Effector memory CD4-positive, alpha-beta T cell (primary cell): ENCODE measurements around the gene MYH10.

ENCODE experiments used
- DNase-seq, 3 donors: peaks; one replicate each; pipeline ENCODE4 v3.0.0-alpha.2; 2020
- H3K27ac ChIP-seq: 2 replicates; pipeline ENCODE4 v1.7.0; 2013; ENCODE audit warnings: mild to moderate bottlenecking, low read length, moderate library complexity; ENCODE audit not compliant: insufficient read depth, poor library complexity, severe bottlenecking
- H3K27me3 ChIP-seq: replicated peaks from 2 replicates; pipeline ENCODE4 v1.7.0; 2013; ENCODE audit warnings: mild to moderate bottlenecking, low read length; ENCODE audit not compliant: insufficient read depth, control insufficient read depth, poor library complexity, severe bottlenecking
- H3K36me3 ChIP-seq: 2 replicates; pipeline ENCODE4 v1.7.0; 2013; ENCODE audit warnings: mild to moderate bottlenecking, low read length, moderate library complexity; ENCODE audit not compliant: control insufficient read depth, insufficient read depth
- H3K4me1 ChIP-seq: 2 replicates; pipeline ENCODE4 v1.7.0; 2013; ENCODE audit warnings: low read length, mild to moderate bottlenecking; ENCODE audit not compliant: control insufficient read depth, insufficient read depth, poor library complexity, severe bottlenecking
- H3K4me3 ChIP-seq: 2 replicates; pipeline ENCODE4 v1.7.0; 2013; ENCODE audit warnings: low read length, low read depth, mild to moderate bottlenecking; ENCODE audit not compliant: insufficient read depth, poor library complexity, severe bottlenecking
- H3K9me3 ChIP-seq: 2 replicates; pipeline ENCODE4 v1.7.0; 2013; ENCODE audit warnings: mild to moderate bottlenecking, low read length, moderate library complexity; ENCODE audit not compliant: control insufficient read depth

Gene MYH10

GRCh38 chr17:8448310-8448709 lies 182.2 kb downstream of the MYH10 start:
- Histone ChIP-seq H3K4me1 (no peaks in the 10 kb centered on the region), H3K27me3 (no peaks in the 10 kb centered on the region), H3K9me3 (no peaks in the 10 kb centered on the region), H3K27ac (no peak overlapping the region), H3K36me3 (peaks cover 66% of the 10 kb centered on the region), H3K4me3 (no peak overlapping the region)
- DNase-seq = no peak

DNA sequence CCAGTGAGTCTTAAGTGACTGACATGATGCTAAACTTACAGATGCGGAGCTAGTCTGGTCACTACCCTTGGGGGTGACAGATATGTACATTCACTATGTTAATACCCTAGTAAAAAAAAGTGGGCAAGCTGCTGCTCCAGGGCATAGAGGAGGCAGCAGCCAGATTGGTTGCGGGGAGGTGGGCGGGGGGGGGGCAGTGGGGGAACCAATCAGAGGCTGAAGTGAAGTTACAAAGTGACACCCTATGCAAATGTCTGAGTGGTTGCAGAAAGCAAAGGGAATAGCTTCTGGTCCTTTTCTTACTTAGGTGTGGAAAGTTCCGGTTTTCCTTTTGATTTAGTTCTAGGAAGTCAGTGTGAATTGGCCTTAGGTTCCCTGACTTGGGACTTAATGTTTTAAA lies 182.7 kb downstream of the MYH10 start:
- no peaks in the 10 kb centered on the region for H3K27me3 ChIP-seq
- DNase-seq = no peak
- H3K9me3 ChIP-seq = no peaks in the 10 kb centered on the region
- no peak overlapping the region for H3K27ac ChIP-seq
- H3K36me3 ChIP-seq = peaks cover 66% of the 10 kb centered on the region
- no peak overlapping the region for H3K4me3 ChIP-seq
- H3K4me1 ChIP-seq = no peaks in the 10 kb centered on the region

DNA sequence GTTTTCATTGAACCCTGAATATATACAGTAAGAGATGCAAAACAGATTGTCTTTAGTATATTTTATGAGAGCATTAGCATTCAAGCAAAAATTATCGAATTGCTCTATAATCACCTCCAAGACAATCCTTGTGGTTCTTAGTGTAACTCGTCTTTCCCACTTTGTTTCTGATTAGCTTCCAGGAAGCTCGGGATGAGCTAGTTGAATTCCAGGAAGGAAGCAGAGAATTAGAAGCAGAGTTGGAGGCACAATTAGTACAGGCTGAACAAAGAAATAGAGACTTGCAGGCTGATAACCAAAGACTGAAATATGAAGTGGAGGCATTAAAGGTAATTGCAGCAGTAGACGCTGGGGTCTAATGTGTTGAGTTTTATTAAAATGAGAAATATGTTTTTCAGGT lies 185.0 kb downstream of the MYH10 start:
- Histone ChIP-seq H3K9me3 (no peaks in the 10 kb centered on the region), H3K27me3 (no peaks in the 10 kb centered on the region), H3K36me3 (peaks cover 48% of the 10 kb centered on the region), H3K4me1 (peaks cover 6% of the 10 kb centered on the region), H3K4me3 (no peak overlapping the region), H3K27ac (no peak overlapping the region)
- no peak for DNase-seq

DNA sequence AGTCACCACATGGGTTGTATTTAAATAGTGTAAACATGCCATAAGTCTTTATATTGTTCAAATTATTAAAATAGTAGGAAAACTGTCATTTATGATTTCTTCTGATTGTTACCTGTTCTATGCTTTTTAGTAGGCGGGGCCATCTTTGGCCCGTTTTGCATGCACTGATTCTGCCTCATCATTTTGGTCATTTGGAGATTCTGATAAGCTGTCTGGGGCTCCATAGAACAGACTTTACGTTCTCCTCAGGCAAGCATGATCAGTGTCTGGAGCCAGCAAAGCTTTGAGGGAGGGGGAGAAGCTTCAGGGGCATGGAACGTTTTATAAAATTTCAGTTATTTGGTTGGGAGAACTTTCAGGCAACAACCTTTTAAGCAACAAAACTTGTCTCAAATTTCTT lies 186.0 kb downstream of the MYH10 start:
- Histone ChIP-seq H3K9me3 (no peaks in the 10 kb centered on the region), H3K4me3 (no peak overlapping the region), H3K36me3 (peaks cover 48% of the 10 kb centered on the region), H3K27ac (no peak overlapping the region), H3K4me1 (peaks cover 6% of the 10 kb centered on the region), H3K27me3 (no peaks in the 10 kb centered on the region)
- no peak for DNase-seq

GRCh38 chr17:8443756-8444155 lies 186.8 kb downstream of the MYH10 start:
- DNase-seq = no peak
- no peak overlapping the region for H3K27ac ChIP-seq
- H3K4me3 ChIP-seq = no peak overlapping the region
- H3K9me3 ChIP-seq = no peaks in the 10 kb centered on the region
- peaks cover 6% of the 10 kb centered on the region for H3K4me1 ChIP-seq
- no peaks in the 10 kb centered on the region for H3K27me3 ChIP-seq
- peaks cover 47% of the 10 kb centered on the region for H3K36me3 ChIP-seq

GRCh38 chr17:8442310-8442709 lies 188.2 kb downstream of the MYH10 start:
- Histone ChIP-seq H3K27me3 (no peaks in the 10 kb centered on the region), H3K36me3 (peaks cover 39% of the 10 kb centered on the region), H3K4me3 (no peak overlapping the region), H3K9me3 (no peaks in the 10 kb centered on the region), H3K27ac (no peak overlapping the region), H3K4me1 (peaks cover 10% of the 10 kb centered on the region)
- no peak for DNase-seq

GRCh38 chr17:8441690-8442089 lies 188.8 kb downstream of the MYH10 start:
- H3K27me3 ChIP-seq = no peaks in the 10 kb centered on the region
- H3K4me1 ChIP-seq = peaks cover 14% of the 10 kb centered on the region
- DNase-seq = no peak
- H3K27ac ChIP-seq = no peak overlapping the region
- peaks cover 33% of the 10 kb centered on the region for H3K36me3 ChIP-seq
- H3K9me3 ChIP-seq = no peaks in the 10 kb centered on the region
- no peak overlapping the region for H3K4me3 ChIP-seq

DNA sequence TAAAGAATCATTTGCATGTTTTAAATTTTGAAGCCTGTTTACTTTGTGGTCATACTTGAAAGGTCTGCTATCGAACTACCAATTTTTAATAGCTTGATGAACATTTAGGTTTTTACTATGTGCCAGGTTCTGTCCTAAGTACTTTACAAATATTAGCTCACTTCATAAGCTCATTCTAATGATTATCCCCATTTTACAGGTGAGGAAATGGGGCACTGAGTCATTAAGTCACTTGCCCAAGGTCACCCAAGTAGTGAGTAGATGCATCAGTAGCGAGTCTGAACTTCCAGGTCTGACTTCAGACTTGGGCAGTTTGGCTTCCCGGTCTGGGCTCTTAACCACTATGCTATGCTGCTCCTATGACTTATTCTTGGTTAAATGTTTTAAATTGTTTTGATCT lies 190.8 kb downstream of the MYH10 start:
- peaks cover 17% of the 10 kb centered on the region for H3K36me3 ChIP-seq
- H3K4me1 ChIP-seq = peaks cover 19% of the 10 kb centered on the region
- no peaks in the 10 kb centered on the region for H3K9me3 ChIP-seq
- H3K27ac ChIP-seq = no peak overlapping the region
- no peaks in the 10 kb centered on the region for H3K27me3 ChIP-seq
- no peak overlapping the region for H3K4me3 ChIP-seq
- no peak for DNase-seq

DNA sequence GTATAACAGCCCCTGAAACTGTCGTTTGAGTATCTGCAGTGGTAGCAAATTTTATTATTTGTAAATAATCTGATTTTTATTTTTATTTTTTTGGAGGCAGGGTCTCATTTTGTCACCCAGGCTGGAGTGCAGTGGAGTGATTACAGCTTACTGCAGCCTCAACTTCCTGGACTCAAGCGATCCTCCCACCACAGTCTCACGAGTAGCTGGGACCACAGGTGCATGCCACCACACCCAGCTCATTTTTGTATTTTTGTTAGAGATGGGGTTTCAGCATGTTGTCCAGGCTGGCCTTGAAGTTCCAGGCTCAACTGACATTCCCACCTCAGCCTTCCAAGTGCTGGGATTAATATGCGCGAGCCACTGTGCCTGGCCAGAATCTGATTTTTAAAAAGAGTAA lies 192.1 kb downstream of the MYH10 start:
- no peak for DNase-seq
- no peak overlapping the region for H3K4me3 ChIP-seq
- no peaks in the 10 kb centered on the region for H3K27me3 ChIP-seq
- H3K27ac ChIP-seq = no peak overlapping the region
- no peaks in the 10 kb centered on the region for H3K9me3 ChIP-seq
- H3K36me3 ChIP-seq = peaks cover 8% of the 10 kb centered on the region
- H3K4me1 ChIP-seq = peaks cover 19% of the 10 kb centered on the region

- peaks cover 8% of the 10 kb centered on the region for H3K36me3 ChIP-seq
- H3K27ac ChIP-seq = peak overlapping the region; percentile 99
- H3K27me3 ChIP-seq = no peaks in the 10 kb centered on the region
- H3K4me1 ChIP-seq = peaks cover 16% of the 10 kb centered on the region
- H3K4me3 ChIP-seq = peak overlapping the region; percentile 75
- DNase-seq = no peak
- no peaks in the 10 kb centered on the region for H3K9me3 ChIP-seq
Measured at GRCh38 chr17:8436844-8437171, 193.7 kb downstream of the MYH10 start.
